NCI-H1105 treated with DMSO at 0.1 percent for 48 hours (cell line): ENCODE results near the gene PTPRD.

Experiments
- DNase-seq: peaks from one replicate; lab custom pipeline; 2025; lab: John Stamatoyannopoulos, UW

PTPRD gene

DNA sequence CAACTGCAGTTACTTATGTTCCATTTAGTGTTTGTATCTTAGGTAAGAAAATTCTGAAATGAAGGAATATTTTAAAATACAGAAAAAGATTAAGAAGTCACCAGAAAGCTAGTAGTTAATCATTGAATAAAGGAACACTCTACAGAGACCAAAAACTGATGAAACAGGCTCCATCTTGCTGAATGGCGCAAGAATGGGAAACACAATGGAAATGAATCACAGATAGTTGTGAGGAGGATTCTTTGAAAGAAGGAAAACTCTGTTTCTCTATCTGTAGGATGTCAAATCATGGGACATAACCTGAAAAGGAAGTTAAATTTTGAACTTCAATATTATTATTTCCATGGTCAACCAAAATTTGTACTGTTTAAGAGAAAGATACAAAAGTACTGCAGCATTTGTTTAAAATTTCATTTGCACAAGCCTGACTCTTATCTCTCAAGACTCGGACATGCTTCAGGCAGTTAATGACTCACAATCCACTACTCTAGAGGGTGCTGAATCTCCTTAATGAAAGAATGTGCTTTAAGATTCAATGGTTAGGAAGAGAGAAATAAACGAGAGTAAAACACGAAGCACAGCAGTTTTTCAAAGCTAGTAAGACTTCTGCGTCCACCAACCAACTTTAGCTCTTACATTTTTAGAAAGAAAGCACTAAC lies 1748.8 kb downstream of the PTPRD start:
- no peak for DNase-seq

DNA sequence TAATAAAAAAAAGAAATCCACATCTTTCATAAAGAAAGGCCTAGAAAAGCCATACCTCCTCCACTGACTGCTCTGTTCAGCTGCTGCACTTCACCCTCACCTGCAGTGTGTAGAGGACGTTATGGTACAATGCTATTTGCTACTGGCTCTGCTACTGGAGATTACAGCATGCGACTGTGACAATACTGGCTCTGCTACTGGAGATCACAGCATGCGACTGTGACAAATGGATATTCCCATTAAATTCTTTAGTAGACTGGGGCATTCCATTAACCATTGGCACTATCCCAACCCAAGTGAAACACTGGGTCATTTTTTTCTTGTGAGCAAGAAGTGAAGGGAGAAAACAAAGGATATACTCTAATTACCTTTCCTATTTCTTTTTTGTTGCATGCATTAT lies 1749.7 kb downstream of the PTPRD start:
- DNase-seq: peak; percentile 71

DNA sequence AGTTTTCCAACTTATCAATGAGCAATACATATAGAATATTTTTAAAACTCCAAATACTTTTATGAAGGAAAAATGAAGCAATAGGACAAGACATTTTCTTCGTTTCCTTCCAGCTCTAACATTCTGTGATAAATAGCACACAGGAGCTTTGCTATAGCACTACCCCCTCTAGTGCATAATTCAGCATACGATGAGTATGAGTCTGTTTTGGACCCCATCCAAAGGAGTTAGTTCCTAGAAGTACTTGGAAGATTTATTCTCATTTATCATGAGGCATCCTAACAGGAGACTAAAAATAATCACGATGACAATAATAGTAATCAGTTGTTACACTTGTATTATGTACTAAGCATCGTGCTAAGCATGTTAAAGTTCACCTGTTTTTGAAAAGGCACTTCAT lies 1751.9 kb downstream of the PTPRD start:
- peak; percentile 11 for DNase-seq

DNA sequence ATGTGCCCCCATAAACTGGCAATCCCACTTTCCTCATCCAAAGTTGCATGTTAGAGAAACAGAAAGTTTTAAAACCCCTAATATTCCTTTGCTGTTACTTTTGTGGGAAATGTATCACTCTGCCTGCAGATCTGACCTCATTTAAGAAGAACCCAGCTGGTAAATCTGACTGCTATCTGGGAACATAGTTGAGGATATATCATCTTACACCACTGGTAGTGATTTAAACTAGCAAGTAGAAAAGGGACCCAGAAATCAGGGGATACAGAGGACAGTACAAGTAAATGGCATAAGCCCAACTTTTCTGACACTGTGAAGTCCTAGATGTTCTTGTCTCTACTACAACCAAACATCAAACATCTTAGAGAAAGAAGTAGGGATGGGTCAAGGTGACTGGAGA lies 1752.7 kb downstream of the PTPRD start:
- DNase-seq: no peak

DNA sequence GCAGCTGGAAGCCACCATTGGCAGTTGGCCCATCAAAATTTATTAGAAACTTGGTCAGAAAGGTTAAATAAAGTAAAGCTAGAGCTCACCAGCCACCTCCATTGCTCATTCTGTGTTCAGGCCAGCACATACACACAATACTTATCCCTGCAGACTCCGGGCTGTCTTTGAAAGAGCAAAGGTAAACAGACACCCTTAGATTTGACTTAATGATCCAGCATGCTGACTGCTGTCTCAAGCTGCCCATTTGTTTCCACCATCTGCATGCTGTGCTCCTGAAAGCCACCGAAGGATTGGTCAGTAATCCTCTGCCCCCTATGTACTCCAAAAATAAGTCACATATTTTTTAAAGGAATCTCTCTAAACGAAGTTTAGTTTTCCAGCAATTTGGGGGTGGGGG lies 1753.4 kb downstream of the PTPRD start:
- no peak for DNase-seq

DNA sequence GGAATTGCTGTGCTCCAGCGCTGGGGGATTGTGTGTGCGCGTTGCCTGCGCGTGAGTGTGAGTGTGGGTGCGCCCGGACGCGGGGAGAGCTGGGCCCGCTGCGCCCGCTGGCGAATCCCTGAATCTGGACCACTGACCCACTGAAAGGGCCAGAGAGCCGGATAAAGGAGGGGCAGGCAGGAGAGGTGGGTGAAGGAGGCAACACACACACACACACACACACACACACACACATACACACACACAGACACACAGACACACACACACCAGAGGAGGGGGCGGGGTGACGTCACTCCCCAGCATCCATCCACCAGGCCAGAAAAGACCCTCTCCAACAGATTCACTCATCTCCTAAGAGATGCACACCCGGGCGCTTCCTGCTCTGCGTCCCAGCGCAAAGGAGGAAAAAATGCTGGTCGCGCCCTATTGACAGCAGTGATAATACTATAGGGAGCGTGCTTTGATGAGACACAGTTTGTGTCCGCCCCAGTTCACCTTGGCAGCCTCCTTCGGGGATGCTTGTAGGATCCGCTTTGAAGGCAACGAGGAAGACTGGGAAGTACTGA lies 1754.1 kb downstream of the PTPRD start:
- no peak for DNase-seq

DNA sequence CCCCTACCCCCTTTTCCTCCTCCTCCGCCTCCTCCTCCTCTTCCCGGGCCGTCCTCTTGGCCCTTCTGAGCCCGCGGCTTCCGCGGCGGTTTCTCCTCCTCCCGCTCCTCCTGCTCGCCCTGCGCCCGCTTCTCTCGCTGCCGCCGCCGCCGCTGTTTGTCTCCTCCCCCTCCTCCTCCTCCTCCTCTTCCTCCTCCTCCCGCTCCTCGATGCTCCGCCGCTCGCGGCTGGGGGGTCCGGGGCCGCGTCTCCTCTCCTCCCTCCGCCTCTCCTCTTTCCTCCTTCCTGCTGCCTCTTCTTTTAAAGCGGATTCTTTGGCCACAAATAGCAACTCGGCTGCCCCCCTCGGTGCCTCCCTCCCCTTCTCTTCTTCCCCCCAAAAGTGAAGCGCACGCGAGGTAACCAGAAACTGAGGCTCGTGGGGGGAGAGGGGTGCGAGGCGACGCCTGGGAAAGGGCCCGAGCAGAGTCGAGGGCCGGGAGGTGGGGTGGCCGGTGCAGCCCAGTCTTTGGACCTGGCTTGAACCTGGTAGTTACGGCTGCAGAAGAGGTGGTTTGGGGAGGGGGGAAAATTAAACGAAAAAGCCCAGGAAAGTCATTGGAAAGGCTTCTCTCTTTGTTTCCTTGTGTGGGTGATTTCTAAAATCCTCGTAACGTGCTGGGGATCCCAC lies 1754.7 kb downstream of the PTPRD start:
- peak; percentile 57 for DNase-seq

DNA sequence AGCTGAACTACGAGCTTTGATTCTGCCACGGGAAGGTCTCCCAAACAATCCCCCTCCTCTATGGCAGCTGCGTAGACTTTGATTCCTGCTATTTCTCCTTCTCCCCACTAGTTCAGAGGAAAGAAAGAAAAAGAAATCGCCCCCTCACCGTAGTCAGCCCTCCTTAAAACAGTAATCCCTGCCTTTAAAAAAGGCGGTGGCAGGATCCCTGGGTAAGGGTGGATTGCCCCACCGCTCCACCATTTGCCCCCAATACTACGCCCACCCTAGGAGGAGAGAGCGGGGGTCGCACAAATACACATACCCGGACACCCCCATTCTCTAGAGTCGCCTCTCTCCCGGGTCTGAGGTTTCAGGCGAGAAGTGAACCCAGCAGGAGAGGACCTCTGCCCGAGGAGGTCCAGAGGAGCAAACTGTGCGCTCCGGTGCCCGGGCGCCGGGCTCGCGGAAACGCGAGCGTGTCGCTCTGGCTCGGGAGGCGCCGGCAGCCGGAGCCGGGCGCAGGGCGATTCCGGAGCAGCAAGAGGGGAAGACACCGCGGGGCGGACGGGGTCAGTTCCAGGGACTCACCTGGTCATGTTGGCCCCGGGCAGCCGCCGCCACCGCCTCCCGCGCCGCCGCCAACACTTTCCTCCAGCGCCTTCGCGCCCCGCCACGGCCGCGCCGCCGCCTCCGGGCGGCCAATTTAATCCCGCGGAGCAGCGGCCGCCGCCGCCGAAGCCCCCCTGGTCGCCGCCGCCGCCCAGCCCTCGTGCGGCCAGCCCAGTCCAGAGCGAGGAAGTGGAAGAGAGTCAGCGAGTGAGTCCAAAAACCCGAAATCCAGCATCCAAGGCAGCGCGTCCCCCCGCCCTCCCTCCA lies 1755.5 kb downstream of the PTPRD start:
- DNase-seq: peak; percentile 46

DNA sequence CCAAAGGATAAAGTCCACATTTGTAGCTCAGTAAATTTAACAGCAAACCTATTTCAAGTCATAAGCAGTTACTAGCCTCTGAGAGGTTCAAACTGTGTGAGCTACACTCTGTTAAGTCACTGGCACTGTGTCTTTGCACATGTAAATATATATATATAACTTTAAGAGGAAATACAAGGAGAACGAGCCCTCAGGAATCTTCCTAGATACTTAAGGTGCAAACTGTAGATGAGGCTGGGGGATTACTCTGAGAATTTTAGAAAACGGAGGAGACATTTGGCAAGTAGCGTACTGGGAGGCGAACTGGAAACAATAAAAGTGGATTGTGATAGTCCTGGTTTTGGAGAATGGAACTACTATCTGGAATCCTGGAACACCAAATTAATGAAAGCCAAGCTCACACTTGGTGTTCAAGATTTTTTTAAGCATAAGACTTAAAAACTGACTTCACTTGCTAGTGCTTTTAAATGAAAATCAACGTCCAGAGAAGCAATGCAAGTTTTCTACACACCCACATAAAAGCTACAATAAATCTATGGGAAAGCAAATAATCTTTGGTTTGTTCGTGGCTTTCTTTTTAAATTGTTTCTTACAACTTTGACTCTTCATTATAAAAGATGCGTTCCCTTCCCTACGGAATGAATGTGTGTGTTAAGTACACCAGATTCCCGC lies 1756.3 kb downstream of the PTPRD start:
- DNase-seq: no peak

DNA sequence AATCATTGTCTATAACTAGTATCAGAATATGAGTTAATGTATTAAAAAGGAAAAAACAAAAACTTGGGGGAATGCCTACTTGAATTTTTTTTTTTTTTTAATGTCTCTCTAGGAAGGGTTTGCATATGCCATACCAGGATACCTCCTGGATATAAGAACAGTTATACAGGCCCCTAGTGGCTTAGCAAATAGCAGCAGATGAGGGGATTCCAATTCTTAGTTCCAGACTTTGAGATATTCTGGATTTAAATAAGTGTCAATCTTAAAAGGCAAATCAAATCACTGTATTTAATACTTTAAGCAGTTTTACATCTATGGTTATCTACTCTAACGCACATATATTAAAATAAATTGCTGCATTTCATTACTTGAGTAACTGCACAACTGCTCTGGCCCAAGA lies 1757.8 kb downstream of the PTPRD start:
- DNase-seq: peak; percentile 41

DNA sequence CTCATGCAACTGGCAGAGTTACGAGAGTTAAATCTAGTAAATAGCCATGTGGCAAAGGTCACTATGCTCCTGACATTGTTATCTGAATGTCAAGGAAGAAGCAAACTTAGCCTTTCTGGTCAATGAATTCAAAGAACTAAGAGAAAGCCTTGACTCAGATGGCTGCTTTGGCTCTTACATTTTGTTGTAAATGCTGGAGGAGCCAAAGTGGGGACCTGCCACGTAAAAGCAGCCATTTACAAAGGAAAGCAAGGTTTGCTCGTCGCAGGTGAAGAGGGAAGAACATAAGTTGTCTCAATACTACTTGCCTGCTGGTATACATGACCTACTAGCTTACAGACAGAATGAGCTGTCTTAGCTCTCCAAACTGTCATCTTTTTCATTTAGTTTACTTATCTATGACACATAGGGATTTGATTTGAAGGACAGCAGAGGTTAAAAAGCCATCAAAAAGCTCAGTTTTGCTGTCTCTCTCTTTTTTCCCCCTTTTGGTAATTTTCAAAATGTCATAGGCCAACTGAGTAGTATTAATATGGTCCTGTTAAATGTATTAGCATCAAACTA lies 1760.4 kb downstream of the PTPRD start:
- no peak for DNase-seq

DNA sequence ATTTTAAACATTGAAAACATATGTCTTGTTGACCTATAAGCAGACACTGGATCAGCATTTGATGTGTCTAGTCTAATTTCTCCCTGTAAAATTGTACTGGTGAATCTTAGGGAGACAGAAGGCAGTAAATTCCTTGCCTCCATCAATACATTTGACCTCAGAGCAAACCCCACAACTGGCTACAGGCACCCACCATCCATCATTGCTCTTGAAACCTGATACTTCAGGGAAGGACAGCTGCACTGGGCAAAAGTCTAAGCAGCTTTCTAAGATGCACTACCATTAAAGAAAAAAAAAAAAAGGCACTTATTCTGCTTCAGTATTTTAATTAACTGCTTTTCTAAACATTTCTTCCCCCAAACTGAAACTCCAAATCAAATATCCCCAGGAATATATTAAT lies 1761.9 kb downstream of the PTPRD start:
- peak; percentile 42 for DNase-seq

DNA sequence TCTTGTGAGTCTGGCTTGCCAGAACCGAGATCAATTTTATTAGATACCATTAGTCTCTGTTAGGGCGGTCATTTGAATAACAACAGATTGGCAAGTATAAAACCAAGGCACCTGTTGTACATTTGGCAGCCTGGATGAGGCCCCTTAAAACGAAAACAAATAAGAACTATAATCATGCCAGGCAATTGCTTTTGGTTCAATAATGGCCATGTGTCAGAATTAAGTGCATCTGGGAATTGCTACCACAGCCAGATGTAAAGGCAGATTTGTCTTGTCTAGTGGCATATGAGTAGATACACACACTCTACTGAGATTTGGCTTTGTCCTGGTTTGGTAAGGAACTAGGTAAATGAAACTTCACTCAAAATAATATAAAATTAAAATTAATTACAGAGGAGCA lies 1767.0 kb downstream of the PTPRD start:
- DNase-seq: peak; percentile 59

DNA sequence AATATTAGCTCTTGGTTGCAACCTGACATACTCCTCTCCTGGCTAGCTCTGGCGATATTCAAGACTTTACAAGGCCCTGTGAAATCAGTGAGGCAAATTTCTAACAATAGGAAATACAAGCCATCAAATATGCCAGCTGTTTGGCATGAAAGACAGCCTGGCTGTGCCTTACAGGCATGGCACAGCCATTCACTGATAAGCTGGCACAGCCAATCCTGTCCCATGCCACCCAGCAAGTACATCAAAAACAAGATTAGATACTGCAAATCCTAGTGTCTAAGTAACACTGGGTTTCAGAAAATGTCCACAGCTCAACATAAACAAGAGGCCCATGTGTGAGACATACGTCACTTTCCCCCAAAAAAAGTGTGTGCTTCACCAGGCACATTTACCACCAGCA lies 1767.4 kb downstream of the PTPRD start:
- DNase-seq: peak; percentile 38

DNA sequence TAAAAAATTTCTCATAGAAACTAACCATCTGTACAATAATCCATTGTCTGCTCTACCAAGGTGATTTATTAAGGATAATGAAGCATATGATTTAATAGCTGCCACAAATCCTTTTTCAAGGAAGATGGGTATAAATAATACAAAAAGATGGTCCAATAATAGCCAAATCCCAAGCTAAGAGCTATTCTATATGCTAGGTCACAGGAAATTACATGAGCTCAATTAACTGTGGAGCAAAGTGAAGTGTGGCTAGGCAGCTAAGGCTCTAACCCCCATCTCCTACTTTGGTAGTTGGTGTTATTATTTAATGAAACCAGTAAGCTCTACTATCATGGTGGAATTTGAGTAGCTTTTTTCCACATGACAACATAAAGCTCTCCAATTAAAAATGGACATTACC lies 1768.3 kb downstream of the PTPRD start:
- no peak for DNase-seq

DNA sequence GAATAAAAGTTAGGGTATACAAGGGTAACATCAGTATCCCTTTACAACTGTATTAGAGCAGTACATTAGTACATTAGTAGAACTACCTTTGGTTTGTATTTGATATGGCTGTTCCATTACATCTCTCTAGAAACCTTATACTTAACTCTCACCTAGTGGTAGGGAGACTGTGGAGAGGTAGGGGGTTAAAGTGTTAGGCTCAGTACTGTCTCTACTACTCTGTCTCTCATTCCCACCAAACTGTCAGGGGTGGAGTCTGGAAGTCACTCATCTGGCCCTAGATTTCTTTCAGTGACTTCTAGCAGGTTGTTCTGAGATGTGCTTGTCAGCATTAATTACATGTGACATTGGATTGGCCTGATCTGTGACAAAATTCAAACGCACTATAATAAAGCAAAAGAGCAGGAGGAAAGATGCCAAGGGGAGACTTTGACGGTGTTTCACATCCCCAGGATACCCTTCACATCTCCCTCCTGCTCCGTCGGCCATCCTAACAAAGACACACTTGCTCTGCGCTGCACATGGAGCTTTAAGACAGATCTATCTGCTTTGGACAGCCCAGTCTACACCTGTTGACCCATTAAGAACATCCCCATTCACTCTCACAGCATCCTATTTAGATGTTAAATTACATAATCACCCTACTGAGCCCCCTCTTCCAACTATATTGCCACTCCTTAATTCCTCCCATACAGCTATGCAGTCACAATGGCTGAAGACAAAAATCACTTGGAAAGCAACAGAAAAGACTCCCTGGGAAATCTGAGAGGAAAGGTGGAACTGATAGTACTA lies 1770.2 kb downstream of the PTPRD start:
- no peak for DNase-seq

DNA sequence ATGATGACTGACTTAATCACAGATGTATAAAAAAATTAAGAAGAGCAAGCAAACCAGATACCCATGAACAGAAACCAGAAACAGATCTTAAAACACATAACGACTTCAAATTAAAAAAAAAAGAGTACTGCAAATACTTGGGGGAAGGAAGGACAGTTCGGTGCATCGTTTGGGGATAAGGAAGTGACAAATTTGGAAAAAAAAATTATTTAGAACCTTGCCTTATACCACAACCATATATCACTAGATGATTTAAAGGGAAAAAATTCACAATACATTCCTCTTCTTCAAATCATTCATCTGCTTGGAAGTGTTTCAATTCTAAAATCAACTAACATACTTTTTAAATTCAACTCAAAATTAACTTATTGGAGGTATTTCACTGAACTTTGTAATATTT lies 1774.7 kb downstream of the PTPRD start:
- no peak for DNase-seq

DNA sequence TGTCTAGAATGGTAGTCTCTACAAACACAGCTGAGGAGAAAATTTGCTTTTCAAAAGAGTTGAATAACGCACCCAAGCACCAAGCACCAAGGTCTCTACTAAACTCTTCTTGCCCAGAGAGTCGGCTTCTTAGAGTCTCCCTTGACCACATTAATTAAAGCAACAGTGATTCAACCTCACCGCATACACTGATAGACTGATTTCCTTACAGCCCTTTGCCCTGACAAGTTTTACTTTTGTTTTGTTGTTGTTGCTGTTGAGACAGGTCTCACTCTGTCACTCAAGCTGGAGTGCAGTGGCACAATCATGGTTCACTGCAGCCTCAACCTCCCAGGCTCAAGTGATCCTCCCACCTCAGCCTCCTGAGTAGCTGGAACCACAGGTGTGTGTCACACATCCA lies 1777.5 kb downstream of the PTPRD start:
- no peak for DNase-seq

DNA sequence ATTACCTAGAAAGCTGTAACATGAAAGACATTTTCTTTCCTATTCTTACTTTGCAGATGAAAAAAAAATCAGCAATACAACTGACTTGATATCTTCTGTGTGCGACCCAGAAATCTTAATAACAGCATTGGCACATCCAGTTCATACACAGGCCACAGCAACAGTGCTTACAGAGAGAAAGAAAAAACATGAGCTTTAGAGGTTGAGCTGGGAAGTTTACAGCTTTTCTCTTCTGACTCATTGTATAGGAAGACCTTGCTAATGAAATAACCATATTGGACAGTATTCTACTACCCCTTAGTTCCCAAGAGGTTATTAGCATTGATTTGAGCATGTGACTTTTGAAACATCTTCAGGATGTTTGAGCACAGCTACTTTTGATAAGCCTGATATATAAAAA lies 1779.8 kb downstream of the PTPRD start:
- no peak for DNase-seq

DNA sequence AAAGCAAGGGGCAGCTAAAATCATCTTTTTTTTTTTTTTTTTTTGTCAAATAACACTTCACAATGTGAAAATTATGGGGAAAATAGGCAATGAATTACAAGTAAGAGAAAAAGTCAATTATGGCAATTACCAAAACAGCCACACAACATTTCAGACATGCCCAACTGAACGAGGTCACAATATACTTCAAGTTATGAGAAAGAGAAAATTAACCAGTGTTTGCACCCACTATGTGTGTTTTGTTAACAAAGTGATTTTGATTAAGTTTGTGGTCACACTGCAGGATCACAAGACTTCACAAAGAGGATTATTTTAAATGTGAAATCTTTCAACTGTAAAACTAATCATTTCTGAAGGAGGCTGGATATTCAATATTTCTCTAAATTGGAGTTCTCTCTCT lies 1780.4 kb downstream of the PTPRD start:
- no peak for DNase-seq

DNA sequence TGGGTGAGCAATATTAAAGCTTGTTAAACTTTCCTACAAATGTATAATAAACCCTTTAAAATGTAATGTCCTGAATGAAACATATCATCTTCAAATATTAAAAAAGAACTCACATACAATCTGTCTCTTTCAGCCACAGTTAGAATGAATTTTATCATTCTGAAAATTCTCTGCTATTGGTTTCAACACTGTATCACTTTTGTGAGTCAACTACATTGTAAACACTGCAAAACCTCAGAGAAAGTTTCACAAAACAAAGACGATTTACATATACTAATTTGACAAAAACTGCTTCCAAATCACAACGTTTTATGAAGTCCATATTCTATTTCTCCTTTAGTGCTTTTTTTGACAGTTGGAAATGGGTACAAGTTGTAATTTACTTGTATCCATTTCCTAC lies 1781.2 kb downstream of the PTPRD start:
- DNase-seq: no peak
